AG08396 (cell line): ENCODE measurements around the gene CYP2F1.
A peak's percentile ranks its signal among the peaks of the same experiment; 100 is the strongest.
"Not testable (repeated sequence)": the region's sequence is repeated elsewhere in the genome, so short reads cannot be mapped to it uniquely, and the experiment has no call there.

Source experiments
- DNase-seq: peaks from one replicate; pipeline ENCODE4 v3.0.0; 2012; ENCODE audit warnings: low spot score, mixed read lengths

CYP2F1 gene

DNA sequence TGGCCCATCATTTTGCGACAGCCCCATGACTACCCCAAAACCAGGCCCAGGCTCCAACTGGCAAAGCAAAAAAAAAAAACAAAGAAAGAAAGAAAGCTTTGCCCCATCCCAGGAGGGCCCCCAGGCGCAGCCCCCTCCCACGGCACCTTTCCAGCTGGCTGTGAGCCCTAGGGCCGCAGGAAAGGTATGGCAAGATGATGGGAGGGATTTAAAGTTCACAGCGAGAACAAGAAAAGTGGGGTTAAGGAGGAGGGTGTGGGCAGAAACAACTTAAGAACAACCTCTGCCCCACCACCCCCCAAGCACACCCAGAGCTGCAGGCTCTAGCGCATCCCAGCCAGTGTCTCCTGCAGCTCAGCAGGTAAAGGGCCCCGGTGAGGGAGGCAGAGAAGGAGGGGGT is at the start of gene CYP2F1:
CYP2F1 (plus strand) TSS at position 301 of the 400 bp plus-strand sequence. CDS start 1,757 bp downstream, outside the sequence.
- DNase-seq = no peak

GRCh38 chr19:41064974-41065569 is 49.2 kb upstream of the CYP2F1 start:
- peak; percentile 57 for DNase-seq

DNA sequence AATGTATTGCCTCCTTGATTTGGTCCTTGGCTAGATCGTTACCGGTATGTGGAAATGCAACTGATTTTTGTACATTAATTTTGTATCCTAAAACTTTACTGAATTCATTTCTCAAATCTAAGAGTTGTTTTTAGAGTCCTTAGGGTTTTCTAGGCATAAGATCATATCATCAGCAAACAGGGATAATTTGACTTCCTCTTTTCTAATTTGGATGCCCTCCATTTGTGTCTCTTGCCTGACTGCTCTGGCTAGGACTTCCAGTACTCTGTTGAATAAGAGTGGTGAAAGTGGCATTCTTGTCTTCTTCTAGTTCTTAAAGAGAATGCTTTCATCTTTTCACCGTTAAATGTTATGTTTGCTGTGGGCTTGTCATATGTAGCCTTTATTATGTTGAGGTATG is 37.9 kb upstream of the CYP2F1 start:
- no peak for DNase-seq

- no peak for DNase-seq
These were observed 30.7 kb upstream of the CYP2F1 start for GRCh38 chr19:41083516-41083915.

GRCh38 chr19:41085748-41086415 is 28.4 kb upstream of the CYP2F1 start:
- no peak for DNase-seq

DNA sequence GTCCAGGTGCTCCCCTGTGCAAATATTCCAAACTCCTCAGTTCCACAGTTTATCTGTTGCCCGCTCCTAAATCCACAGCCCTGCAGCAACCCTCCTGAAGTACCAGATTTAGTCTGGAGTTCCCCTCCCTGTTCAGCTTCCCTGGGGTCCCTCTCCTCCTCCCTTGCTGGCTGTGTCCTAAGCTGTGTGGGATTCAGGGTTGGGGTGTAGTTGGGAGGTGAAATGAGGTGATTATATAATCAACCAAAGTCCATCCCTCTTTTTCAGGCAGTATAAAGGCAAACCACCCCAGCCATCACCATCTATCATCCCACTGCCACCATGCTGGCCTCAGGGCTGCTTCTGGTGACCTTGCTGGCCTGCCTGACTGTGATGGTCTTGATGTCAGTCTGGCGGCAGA is 26.1 kb upstream of the CYP2F1 start, which contains the start of gene CYP2A13:
CYP2A13 (plus strand) TSS at position 301 of the 400 bp plus-strand sequence; CDS start at position 322, 21 bp downstream.
- DNase-seq = no peak

GRCh38 chr19:41089959-41090358 is 24.3 kb upstream of the CYP2F1 start:
- no peak for DNase-seq

DNA sequence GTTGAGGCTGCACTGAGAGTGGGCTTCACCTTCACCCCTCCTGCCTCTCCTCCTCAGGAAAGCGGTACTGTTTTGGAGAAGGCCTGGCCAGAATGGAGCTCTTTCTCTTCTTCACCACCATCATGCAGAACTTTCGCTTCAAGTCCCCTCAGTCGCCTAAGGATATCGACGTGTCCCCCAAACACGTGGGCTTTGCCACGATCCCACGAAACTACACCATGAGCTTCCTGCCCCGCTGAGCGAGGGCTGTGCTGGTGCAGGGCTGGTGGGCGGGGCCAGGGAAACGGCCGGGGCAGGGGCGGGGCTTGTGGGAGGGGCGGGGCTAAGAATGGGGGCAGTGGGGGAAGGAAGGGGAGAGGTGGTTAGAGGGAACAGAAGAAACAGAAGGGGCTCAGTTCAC is 18.5 kb upstream of the CYP2F1 start:
- no peak for DNase-seq

DNA sequence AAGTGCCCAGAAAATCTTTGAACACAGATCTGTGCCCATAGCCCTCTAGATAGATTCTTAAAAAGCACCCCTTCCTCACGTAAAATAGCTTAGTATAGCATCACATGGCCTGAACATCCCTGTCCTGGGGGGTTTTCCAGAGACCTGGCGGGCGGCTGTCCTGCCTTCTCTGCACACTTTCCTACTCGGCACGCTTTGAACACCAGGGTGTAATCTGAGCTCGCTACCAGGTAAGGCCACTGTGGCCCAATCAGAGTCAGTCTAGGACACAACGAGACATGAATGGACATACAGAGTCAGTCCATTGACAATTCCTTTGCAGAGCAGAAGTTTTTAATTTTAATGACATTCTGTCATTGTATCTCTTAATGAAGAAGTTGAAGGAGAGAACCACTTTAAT is 17.9 kb upstream of the CYP2F1 start:
- no peak for DNase-seq

DNA sequence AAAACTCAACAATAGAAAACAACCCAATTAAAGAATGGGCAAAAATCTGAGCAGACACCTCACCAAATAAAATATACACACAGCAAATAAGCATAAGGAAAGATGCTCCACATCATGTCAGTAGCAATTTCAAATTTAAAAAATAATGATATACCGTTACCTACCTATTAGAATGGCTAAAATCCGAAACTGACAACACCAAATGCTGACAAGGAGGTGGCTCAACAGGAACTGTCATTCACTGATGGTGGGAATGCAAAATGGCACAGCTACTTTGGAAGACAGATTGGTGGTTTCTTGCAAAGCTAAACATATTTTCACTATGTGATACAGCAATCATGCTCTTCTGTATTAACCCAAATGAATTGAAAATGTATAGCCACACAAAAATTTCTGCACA is 16.9 kb upstream of the CYP2F1 start:
- no peak for DNase-seq

DNA sequence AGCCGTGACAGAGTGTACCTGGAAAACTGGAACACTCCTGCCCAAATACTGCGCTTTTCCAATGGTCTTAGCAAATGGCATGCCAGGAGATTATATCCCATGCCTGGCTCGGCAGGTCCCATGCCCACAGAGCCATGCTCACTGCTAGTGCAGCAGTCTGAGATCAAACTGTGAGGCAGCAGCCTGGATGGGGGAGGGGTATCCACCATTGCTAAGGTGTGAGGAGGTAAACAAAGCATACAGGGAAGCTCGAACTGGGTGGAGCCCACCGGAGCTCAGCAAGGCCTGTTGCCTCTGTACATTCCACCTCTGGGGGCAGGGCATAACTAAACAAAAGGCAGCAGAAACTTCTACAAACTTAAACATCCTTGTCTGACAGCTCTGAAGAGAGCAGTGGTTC is 15.5 kb upstream of the CYP2F1 start:
- DNase-seq = no peak

GRCh38 chr19:41102210-41102609 is 12.0 kb upstream of the CYP2F1 start:
- DNase-seq = not testable (repeated sequence)

DNA sequence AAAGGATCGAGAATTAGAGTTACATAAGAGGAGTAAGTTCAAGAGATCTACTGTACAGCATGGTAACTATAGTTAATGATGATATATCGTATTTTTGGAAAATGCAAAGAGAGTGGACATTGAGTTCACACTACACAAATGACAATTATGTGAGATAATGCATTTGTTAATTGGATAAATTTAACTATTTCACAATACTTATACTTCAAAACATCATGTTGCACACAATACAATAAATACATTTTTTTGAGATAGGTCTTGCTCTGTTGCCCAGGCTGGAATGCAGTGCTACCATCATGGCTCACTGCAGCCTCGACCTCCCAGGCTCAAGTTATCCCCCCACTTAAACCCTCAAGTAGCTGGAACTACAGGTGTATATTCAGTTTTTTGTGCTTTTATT is 8.1 kb upstream of the CYP2F1 start:
- DNase-seq = no peak

- DNase-seq = no peak
These were observed 2.9 kb upstream of the CYP2F1 start for GRCh38 chr19:41111296-41111695.

DNA sequence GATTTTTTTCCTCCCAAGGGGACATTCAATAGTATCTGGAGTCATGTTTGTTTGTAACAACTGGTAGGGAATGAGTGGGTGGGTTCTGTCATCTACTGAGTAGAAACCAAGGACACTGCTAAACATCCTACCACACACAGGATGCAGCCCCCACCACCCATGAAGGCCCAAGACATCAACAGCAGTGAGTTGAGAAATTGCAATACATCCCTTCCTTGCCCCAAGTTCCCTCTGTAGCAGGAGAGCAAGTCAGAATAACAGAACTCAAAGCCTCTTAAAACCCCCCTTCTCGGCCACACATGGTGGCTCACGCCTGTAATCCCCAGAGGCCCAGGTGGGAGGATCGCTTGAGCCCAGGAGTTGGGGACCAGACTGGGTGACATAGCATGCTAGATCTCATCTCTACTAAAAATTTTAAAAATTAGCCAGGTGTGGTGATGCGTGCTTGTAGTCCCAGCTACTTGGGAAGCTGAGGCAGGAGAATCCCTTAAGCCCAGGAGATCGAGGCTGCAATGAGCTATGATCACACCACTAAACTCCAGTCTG is 2.4 kb upstream of the CYP2F1 start:
- no peak for DNase-seq

DNA sequence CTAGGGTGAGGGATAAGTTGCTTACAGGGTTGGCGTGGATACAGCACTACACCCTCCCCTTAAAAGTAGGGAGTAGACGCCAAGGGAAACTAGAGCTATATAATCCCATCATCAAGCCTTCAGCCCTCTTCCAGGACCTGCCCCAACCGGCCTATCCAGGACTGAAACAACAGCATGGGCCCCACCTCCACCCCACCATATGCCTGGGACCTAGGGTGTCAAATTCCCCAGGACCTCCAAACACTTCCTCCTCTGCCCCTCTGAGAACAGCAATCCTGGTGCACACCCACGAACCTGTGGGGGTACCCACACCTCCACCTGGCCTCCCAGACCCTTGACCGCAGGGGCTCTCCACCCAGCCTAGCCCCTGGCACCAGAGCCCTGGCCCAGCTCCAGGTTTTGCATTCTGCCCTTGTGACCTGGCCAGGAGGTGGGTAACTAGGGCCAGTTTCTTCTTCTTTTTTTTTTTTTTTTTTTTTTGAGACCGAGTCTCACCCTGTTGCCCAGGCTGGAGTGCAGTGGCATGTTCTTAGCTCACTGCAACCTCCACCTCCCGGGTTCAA is 1.4 kb upstream of the CYP2F1 start:
- no peak for DNase-seq

DNA sequence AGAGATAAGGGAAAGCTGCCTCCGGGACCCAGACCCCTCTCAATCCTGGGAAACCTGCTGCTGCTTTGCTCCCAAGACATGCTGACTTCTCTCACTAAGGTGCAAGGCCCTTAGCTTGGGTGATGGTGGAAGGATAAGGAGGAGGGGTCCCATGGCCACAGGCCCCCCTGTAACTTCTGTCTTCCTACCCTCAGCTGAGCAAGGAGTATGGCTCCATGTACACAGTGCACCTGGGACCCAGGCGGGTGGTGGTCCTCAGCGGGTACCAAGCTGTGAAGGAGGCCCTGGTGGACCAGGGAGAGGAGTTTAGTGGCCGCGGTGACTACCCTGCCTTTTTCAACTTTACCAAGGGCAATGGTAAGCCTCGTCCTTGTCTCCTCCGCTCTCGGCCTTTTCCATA is 2.0 kb downstream of the CYP2F1 start:
- DNase-seq = no peak

- not testable (repeated sequence) for DNase-seq
These were observed 7.0 kb downstream of the CYP2F1 start for GRCh38 chr19:41120929-41121911.

GRCh38 chr19:41122846-41123245 is 8.6 kb downstream of the CYP2F1 start:
- not testable (repeated sequence) for DNase-seq

DNA sequence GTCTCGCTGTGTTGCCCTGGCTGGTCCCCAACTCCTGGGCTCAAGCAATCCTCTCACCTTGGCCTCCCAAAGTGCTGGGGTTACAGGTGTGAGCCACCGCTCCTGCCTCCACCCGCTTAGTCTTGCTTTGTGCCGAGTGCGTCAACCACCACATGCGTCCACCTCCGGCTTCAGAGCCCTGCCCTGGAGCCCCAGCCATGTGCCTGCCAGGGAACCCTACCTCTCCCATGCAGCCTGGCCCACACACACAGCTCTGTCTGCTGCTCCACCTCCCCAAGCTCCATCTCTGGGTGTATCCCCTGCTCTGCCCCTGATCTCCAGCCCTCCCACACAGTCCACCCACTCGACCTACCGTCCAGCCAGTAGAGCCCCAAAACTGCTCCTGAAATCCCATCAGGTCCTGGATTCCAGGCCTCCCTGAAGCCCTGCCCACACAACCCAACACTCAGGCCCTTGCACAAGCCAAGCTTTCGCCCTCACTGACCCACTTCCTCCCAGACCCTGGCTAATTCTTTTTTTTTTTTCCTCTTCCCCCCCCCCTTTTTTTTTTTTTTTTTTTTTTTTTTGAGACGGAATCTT is 9.6 kb downstream of the CYP2F1 start:
- DNase-seq = no peak

DNA sequence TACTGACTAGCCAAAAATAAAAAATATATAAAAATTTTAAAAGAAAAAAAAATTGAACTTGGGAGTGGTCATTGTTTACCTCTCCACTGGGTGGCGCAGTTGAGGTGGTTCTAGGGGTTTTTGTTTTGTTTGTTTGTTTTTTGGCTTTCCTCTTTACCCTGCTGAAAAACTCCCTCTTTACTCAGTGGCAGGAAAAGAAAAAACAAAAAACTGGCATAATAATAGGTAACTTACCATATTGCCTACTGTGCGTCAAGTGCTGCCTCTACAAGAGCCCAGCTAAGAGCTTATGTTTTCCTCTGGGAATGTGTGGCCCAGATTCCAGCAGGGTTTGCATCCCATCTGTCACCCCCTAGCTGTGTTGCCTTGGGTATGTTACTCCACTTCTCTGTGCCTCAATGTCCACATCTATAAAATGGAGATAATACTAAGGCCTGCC is 12.6 kb downstream of the CYP2F1 start:
- not testable (repeated sequence) for DNase-seq

- DNase-seq = not testable (repeated sequence)
These were observed 13.1 kb downstream of the CYP2F1 start for GRCh38 chr19:41127362-41127761.
